Measurements from ENCODE around the gene ACSS1. TPM values are rescaled to one million over a fixed set of nuclear protein-coding genes. Genes with fewer than 3 reads are reported as not detected.

ACSS1 gene
- total RNA-seq, 1 experiment from 2014 or later, result 0.61 TPM

GRCh38 chr20:25081730-25082497, 24.0 kb upstream of the ACSS1 start, which contains the start of gene VSX1:
Gene VSX1, minus strand, starts transcription at chr20:25082141. Its CDS starts 45 bp downstream, at chr20:25082096.
- Histone ChIP-seq H3K56ac (ENCODE audit: insufficient read length, low read depth, low read length) (no peak within 1 kb of the TSS), H2BK120ac (ENCODE audit: low read depth, low read length, poor library complexity, severe bottlenecking) (no peak within 1 kb of the TSS), H3K4ac (ENCODE audit: low read depth, low read length) (no peak within 1 kb of the TSS), H2BK12ac (ENCODE audit: insufficient read length, low read depth, low read length) (no peak within 1 kb of the TSS), H3K4me1 (ENCODE audit: insufficient read depth, low read length) (no peaks in the 10 kb centered on the region), H3K79me1 (ENCODE audit: insufficient read depth, low read depth, low read length, poor library complexity, severe bottlenecking) (no peaks in the 10 kb centered on the region), H4K20me1 (ENCODE audit: control insufficient read depth, insufficient read depth, insufficient read length) (no peaks in the 10 kb centered on the region), H2BK15ac (ENCODE audit: low read depth, low read length) (no peak within 1 kb of the TSS), H3K9me3 (ENCODE audit: control insufficient read depth, low read depth, low read length) (no peaks in the 10 kb centered on the region), H2AFZ (ENCODE audit: low read length) (no peak within 1 kb of the TSS), H4K5ac (ENCODE audit: insufficient read length, low read depth, low read length) (no peak within 1 kb of the TSS), H3K14ac (ENCODE audit: insufficient read depth, low read length) (no peak within 1 kb of the TSS), H3K23ac (ENCODE audit: insufficient read length, low read depth, low read length) (no peak within 1 kb of the TSS), H2BK5ac (ENCODE audit: insufficient read length, low read length) (no peak within 1 kb of the TSS), H3K9ac (ENCODE audit: extremely low read depth, insufficient read length, low read length) (no peak within 1 kb of the TSS), H3K79me2 (ENCODE audit: insufficient read depth, low read length) (no peaks in the 10 kb centered on the region), H2BK20ac (ENCODE audit: low read depth, low read length, poor library complexity, severe bottlenecking) (no peak within 1 kb of the TSS), H3K27me3 (ENCODE audit: insufficient read depth, low read length) (peaks cover 71% of the 10 kb centered on the region), H2AK5ac (ENCODE audit: insufficient read length, low read length) (no peak within 1 kb of the TSS), H4K91ac (ENCODE audit: insufficient read length, low read depth, low read length) (no peak within 1 kb of the TSS), H3K23me2 (ENCODE audit: insufficient read length, low read depth, low read length, poor library complexity, severe bottlenecking) (peaks cover 14% of the 10 kb centered on the region), H4K8ac (replicated peaks; ENCODE audit: insufficient read length, low read depth, low read length) (no peak within 1 kb of the TSS), H3K18ac (ENCODE audit: insufficient read length, low read depth, low read length) (no peak within 1 kb of the TSS), H3K27ac (ENCODE audit: insufficient read length, low read depth, low read length) (no peak within 1 kb of the TSS), H3T11ph (ENCODE audit: low read length) (no peak within 1 kb of the TSS), H3K4me2 (ENCODE audit: insufficient read depth, insufficient read length, low read length) (peak within 1 kb of the TSS; percentile 76)
- peak; percentile 42 for DNase-seq
- Mint-ChIP-seq H3K4me3 (peak within 1 kb of the TSS; percentile 66 to 76), H3K36me3 (ENCODE audit: insufficient read depth in 1 of 3, low read depth in 3 of 3) (no peaks in the 10 kb centered on the region; a peak in 1 of 7 replicates), H3K4me1 (peaks cover 25 to 28% of the 10 kb centered on the region in 2 experiments), H3K27ac (no peak within 1 kb of the TSS), H3K9me3 (peaks cover 2 to 8% of the 10 kb centered on the region in 2 experiments; a peak in 2 of 5 replicates), H3K27me3 (ENCODE audit: low read depth) (peaks cover 98% of the 10 kb centered on the region)
- TF ChIP-seq, protein P1, sequence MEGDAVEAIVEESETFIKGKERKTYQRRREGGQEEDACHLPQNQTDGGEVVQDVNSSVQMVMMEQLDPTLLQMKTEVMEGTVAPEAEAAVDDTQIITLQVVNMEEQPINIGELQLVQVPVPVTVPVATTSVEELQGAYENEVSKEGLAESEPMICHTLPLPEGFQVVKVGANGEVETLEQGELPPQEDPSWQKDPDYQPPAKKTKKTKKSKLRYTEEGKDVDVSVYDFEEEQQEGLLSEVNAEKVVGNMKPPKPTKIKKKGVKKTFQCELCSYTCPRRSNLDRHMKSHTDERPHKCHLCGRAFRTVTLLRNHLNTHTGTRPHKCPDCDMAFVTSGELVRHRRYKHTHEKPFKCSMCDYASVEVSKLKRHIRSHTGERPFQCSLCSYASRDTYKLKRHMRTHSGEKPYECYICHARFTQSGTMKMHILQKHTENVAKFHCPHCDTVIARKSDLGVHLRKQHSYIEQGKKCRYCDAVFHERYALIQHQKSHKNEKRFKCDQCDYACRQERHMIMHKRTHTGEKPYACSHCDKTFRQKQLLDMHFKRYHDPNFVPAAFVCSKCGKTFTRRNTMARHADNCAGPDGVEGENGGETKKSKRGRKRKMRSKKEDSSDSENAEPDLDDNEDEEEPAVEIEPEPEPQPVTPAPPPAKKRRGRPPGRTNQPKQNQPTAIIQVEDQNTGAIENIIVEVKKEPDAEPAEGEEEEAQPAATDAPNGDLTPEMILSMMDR (conservative IDR thresholded peaks at IDR 0.05), result no peak
- no CpG with 5 or more reads among the region's 67 CpGs for WGBS (ENCODE audit: extremely low coverage, insufficient read length, low lambda C conversion rate)

Measured in H9 (cell line).